ENCODE results near the gene EYS. TPM values are rescaled to one million over a fixed set of nuclear protein-coding genes. Genes with fewer than 3 reads are reported as not detected.

EYS gene
- total and polyA plus RNA-seq, 2 donors = 4.4 TPM; not detected in 1

DNA sequence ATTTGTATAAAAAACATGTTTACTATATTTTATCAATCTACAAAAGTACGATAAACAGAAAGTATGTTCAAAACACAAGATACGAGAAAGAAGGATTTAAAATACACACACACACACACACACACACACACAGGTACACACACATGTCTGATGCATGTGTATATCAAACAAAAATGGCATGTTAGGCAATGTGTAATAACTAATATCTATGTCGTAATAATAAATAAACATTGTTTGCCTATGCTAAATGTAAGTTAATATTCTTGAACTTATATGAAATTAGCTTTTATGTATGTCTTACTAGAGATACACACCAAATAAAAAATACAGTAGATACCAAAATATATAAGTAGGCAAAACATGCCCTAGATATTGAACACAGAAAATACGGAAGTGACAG, 894.9 kb downstream of the EYS start:
- no peaks in the 10 kb centered on the region for H3K4me1 ChIP-seq (ENCODE audit: insufficient read depth)
- no peak for DNase-seq (ENCODE audit: extremely low spot score)
- no peak overlapping the region for H3K4me3 ChIP-seq (ENCODE audit: low read depth, low read length)
- H3K27ac ChIP-seq (ENCODE audit: low read depth) = no peak overlapping the region
- H3K36me3 ChIP-seq (ENCODE audit: insufficient read depth) = no peaks in the 10 kb centered on the region
- 81% methylated on average over 4 of the region's 4 CpGs for WGBS

- H3K4me3 ChIP-seq (ENCODE audit: low read depth, low read length) = no peak overlapping the region
- no peaks in the 10 kb centered on the region for H3K36me3 ChIP-seq (ENCODE audit: insufficient read depth)
- no peak overlapping the region for H3K27ac ChIP-seq (ENCODE audit: low read depth)
- DNase-seq (ENCODE audit: extremely low spot score) = no peak
- H3K4me1 ChIP-seq (ENCODE audit: insufficient read depth) = no peaks in the 10 kb centered on the region
- 32% methylated on average over 1 of the region's 1 CpG for WGBS
These were observed 895.9 kb downstream of the EYS start for GRCh38 chr6:64811119-64811518.

DNA sequence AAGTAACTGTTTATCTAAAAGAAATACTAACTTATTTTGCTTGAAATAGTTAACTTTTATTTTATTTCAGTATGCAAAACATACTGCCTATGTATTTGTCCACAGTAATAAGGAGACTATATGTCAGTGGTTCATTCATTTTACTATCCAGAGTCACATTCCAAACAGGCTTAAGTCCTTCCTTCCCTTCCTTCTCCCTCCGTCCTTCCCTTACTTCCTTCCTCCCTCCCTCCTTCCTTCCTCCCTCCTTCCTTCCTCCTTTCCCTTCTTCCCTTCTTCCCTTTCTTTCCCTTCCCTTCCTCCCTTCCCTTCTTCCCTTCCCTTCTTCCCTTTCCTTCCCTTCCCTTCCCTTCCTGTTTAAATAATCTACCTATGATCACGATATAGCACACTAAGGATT, 899.2 kb downstream of the EYS start:
- 78% methylated on average over 2 of the region's 2 CpGs for WGBS
- H3K4me1 ChIP-seq (ENCODE audit: insufficient read depth) = no peaks in the 10 kb centered on the region
- no peak overlapping the region for H3K4me3 ChIP-seq (ENCODE audit: low read depth, low read length)
- H3K27ac ChIP-seq (ENCODE audit: low read depth) = no peak overlapping the region
- no peak for DNase-seq (ENCODE audit: extremely low spot score)
- no peaks in the 10 kb centered on the region for H3K36me3 ChIP-seq (ENCODE audit: insufficient read depth)

DNA sequence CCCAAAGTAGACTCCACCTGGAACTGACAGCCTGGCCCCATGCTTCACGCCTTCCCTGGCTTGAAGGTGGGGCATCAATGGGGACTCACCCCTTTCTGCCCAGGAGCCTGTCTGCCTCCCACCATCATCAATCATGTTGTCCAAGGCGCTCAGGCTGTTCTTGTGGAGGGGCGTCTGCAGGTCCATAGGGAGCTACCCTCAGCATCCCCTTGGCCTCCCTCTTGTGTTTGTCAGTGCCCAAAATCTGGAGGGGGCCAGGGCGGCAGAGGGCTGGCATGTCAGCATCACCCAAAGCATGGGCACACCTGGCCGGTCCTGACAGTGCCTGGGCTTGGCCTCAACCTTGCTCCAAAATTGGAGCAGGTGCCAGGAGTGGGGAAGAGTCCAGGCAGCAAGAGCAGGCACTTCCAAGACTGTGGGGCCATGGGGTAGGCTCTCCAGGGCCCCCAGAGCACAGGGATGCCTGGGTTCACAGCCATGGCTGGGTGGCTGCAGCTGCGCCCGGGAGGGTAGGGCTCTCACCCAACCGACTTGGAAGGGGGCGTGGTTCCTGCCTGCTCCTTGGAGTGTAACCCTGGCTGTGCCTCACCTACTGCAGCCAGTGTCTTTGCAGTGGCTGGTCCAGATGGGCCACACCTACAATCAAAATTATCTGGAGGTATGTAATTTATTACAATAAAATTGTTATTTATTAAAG, 903.4 kb downstream of the EYS start:
- Histone ChIP-seq H3K4me1 (ENCODE audit: insufficient read depth) (no peaks in the 10 kb centered on the region), H3K27ac (ENCODE audit: low read depth) (no peak overlapping the region), H3K4me3 (ENCODE audit: low read depth, low read length) (no peak overlapping the region), H3K36me3 (ENCODE audit: insufficient read depth) (no peaks in the 10 kb centered on the region)
- no peak for DNase-seq (ENCODE audit: extremely low spot score)
- WGBS = 95% methylated on average over 9 of the region's 9 CpGs

GRCh38 chr6:64792534-64792933, 914.5 kb downstream of the EYS start:
- 81% methylated on average over 4 of the region's 4 CpGs for WGBS
- H3K27ac ChIP-seq (ENCODE audit: low read depth) = no peak overlapping the region
- no peaks in the 10 kb centered on the region for H3K36me3 ChIP-seq (ENCODE audit: insufficient read depth)
- no peak overlapping the region for H3K4me3 ChIP-seq (ENCODE audit: low read depth, low read length)
- H3K4me1 ChIP-seq (ENCODE audit: insufficient read depth) = no peaks in the 10 kb centered on the region
- no peak for DNase-seq (ENCODE audit: extremely low spot score)

GRCh38 chr6:64789476-64789875, 917.5 kb downstream of the EYS start:
- Histone ChIP-seq H3K4me1 (ENCODE audit: insufficient read depth) (no peaks in the 10 kb centered on the region), H3K27ac (ENCODE audit: low read depth) (no peak overlapping the region), H3K36me3 (ENCODE audit: insufficient read depth) (no peaks in the 10 kb centered on the region), H3K4me3 (ENCODE audit: low read depth, low read length) (no peak overlapping the region)
- no peak for DNase-seq (ENCODE audit: extremely low spot score)
- 80% methylated on average over 3 of the region's 3 CpGs for WGBS

GRCh38 chr6:64786736-64787135, 920.3 kb downstream of the EYS start:
- no peak overlapping the region for H3K4me3 ChIP-seq (ENCODE audit: low read depth, low read length)
- WGBS = 96% methylated on average over 2 of the region's 2 CpGs
- no peaks in the 10 kb centered on the region for H3K4me1 ChIP-seq (ENCODE audit: insufficient read depth)
- DNase-seq (ENCODE audit: extremely low spot score) = no peak
- no peaks in the 10 kb centered on the region for H3K36me3 ChIP-seq (ENCODE audit: insufficient read depth)
- no peak overlapping the region for H3K27ac ChIP-seq (ENCODE audit: low read depth)

- Histone ChIP-seq H3K4me1 (ENCODE audit: insufficient read depth) (no peaks in the 10 kb centered on the region), H3K27ac (ENCODE audit: low read depth) (no peak overlapping the region), H3K36me3 (ENCODE audit: insufficient read depth) (no peaks in the 10 kb centered on the region), H3K4me3 (ENCODE audit: low read depth, low read length) (no peak overlapping the region)
- DNase-seq (ENCODE audit: extremely low spot score) = no peak
- WGBS = 87% methylated on average over 3 of the region's 3 CpGs
These were observed 924.1 kb downstream of the EYS start for GRCh38 chr6:64782877-64783276.

DNA sequence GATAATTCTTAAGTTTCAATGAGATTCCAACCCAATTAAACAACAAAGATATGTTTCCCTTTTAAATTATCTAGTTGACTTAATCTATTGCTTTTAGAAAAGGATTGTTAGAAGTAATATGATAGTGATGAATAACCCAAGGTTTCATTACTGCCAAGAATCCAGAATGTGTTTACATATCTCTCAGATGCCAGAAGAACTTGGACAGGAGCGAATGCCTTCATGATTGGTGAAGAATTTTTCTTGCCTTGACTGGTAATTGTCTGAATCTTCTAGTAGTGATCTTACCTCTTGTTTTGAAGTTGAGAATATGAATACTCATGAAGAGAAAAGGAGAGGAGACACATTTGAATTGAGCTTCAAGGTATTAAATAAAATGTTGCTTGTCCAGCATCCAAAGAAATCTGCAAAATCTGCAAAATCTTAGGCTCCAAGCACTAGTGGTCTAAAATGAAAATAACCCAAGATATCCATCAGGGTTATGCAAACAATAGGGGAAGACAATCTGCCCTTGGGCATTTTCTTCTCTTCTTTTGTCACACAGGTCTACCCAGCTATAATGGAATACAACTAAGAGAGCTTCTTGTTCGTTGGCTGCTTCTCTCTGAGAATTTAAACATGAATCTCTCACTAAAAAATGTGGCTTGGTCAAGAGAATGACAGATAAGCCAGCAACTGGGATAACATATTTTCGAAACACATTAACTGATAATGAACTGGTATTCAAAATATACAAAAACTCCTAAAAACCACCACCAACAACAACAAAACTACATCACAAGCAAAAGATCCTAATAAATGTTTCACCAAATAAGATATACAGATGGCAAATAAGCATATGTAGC, 928.9 kb downstream of the EYS start:
- 49% methylated on average over 3 of the region's 3 CpGs for WGBS
- no peaks in the 10 kb centered on the region for H3K4me1 ChIP-seq (ENCODE audit: insufficient read depth)
- H3K4me3 ChIP-seq (ENCODE audit: low read depth, low read length) = no peak overlapping the region
- DNase-seq (ENCODE audit: extremely low spot score) = no peak
- H3K27ac ChIP-seq (ENCODE audit: low read depth) = no peak overlapping the region
- no peaks in the 10 kb centered on the region for H3K36me3 ChIP-seq (ENCODE audit: insufficient read depth)

GRCh38 chr6:64776359-64776758, 930.7 kb downstream of the EYS start:
- no peak overlapping the region for H3K27ac ChIP-seq (ENCODE audit: low read depth)
- H3K4me3 ChIP-seq (ENCODE audit: low read depth, low read length) = no peak overlapping the region
- no peak for DNase-seq (ENCODE audit: extremely low spot score)
- WGBS = 93% methylated on average over 1 of the region's 1 CpG
- no peaks in the 10 kb centered on the region for H3K36me3 ChIP-seq (ENCODE audit: insufficient read depth)
- H3K4me1 ChIP-seq (ENCODE audit: insufficient read depth) = no peaks in the 10 kb centered on the region

DNA sequence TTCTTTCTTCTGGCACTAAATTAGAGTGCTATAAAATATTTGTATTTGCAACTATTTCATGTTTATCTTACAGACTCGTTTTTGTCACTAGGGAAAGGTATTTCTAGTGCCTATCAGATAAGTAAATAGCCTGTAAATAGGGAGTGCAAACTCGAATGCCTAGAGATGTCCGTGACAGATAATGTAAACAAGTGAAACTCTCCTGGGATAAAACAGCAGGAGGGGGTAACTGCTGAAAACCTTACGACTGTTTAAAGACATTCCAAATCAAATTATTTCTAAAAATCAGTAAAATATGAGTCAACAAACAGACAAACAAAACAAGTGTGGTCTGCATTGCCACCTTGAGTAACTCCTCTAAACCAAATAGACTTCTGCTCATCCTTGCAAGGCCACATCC, 932.1 kb downstream of the EYS start:
- DNase-seq (ENCODE audit: extremely low spot score) = no peak
- no peaks in the 10 kb centered on the region for H3K36me3 ChIP-seq (ENCODE audit: insufficient read depth)
- no peak overlapping the region for H3K27ac ChIP-seq (ENCODE audit: low read depth)
- no peaks in the 10 kb centered on the region for H3K4me1 ChIP-seq (ENCODE audit: insufficient read depth)
- no peak overlapping the region for H3K4me3 ChIP-seq (ENCODE audit: low read depth, low read length)
- WGBS = 25% methylated on average over 4 of the region's 4 CpGs

DNA sequence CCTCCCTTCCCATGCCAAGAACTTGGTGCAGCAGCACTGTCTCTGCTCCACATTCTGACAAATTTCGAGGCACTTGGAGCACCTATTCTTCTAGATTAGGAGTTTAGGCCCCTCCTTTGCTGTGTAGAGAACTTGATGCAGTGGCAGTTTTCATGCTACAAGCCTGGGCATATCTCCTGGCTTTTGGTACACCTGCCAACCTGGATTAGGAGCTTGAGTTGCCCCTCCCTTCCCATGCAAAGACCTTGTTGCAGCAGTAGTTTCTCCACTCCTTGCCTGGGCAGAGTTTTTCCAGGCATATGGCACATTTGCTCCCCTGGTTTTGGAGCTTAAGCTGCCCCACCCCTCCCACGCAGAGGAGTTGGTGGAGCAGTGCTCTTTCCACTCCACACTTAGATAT, 956.1 kb downstream of the EYS start:
- no peaks in the 10 kb centered on the region for H3K4me1 ChIP-seq (ENCODE audit: insufficient read depth)
- no peak overlapping the region for H3K27ac ChIP-seq (ENCODE audit: low read depth)
- DNase-seq (ENCODE audit: extremely low spot score) = no peak
- WGBS = 85% methylated on average over 2 of the region's 2 CpGs
- H3K4me3 ChIP-seq (ENCODE audit: low read depth, low read length) = no peak overlapping the region
- H3K36me3 ChIP-seq (ENCODE audit: insufficient read depth) = no peaks in the 10 kb centered on the region

DNA sequence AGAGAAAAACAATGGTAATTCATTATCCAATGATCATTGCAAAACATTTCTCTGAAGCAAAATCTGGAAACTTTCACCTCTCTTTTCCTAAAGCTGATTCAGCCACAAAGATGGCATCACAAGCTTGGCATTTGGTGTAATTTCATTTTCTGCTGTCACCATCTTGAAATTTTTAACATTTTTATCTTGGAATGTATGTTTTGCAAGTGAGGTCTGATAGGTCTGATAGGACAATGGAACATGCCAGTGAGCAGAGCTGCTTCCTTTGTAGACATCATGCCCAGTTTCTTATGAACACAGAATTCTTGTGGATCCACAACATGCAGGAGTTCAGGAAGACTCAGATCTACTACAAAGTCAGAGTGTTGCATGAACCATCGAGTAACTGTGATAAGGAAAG, 969.6 kb downstream of the EYS start:
- no peak for DNase-seq (ENCODE audit: extremely low spot score)
- no peaks in the 10 kb centered on the region for H3K4me1 ChIP-seq (ENCODE audit: insufficient read depth)
- H3K27ac ChIP-seq (ENCODE audit: low read depth) = no peak overlapping the region
- no peaks in the 10 kb centered on the region for H3K36me3 ChIP-seq (ENCODE audit: insufficient read depth)
- no peak overlapping the region for H3K4me3 ChIP-seq (ENCODE audit: low read depth, low read length)
- 75% methylated on average over 1 of the region's 1 CpG for WGBS

DNA sequence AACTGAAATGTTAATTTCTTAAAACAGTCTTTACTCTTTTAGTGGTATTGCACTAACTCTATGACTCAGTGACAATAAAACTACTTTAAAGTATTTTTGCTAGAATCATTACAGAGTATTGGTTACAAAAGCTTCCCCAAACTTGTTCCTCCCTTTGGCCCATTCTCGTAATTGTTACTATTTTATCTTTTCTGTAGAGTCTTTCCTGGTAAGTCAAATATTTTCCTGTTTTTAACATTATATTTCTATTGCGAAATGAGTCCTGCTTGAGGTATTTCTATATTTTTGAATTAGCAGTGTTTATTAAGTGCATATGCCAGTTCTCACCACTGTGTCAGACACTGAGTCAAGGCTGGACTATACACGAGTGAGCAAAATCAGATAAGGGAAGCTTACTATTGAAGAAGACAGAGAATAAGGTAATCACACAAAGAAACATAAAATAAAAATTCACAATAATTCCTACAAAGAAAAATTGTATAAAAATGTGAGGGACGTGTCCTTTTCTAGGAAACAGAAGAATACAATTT, 970.5 kb downstream of the EYS start:
- Histone ChIP-seq H3K4me3 (ENCODE audit: low read depth, low read length) (no peak overlapping the region), H3K27ac (ENCODE audit: low read depth) (no peak overlapping the region), H3K4me1 (ENCODE audit: insufficient read depth) (no peaks in the 10 kb centered on the region), H3K36me3 (ENCODE audit: insufficient read depth) (no peaks in the 10 kb centered on the region)
- no peak for DNase-seq (ENCODE audit: extremely low spot score)
- WGBS = 71% methylated on average over 4 of the region's 4 CpGs

Measured in urinary bladder (tissue), 4 donors.